ENCODE data around the gene ABCA13. TPM values are rescaled to one million over a fixed set of nuclear protein-coding genes. Genes with fewer than 3 reads are reported as not detected.

Gene ABCA13
- total RNA-seq, 2 donors from 2014 or later = 1.7 to 2.5 TPM

DNA sequence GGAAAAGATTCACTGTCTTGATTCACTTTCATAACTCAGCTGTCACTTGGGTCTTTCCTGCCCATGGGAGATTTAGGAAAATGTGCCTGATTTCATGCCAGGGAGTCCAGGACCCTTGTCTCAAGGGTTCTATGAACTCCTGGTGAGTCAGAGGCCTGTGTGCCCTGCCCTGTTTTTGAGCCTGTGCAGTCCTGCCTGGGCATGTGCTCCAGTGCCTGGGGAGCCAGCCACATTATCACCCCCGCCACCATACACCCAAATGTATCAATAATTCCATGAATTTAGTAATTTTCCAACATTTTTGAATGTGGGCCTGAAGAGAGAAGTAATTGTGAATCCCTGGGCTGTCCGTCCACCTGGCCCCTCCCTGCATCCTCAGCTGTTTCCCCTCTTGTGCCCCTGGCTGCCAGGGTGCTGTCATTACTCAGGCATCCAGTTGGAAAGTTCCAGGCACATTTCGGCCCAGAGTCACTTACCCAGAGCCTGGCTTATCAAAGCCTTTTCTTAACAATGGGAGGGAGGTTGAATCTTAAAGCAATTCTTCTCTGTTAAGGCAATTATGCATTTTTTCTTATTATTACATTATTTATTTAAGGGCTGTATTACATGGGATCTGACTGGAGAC lies 465.2 kb downstream of the ABCA13 start:
- H3K36me3 ChIP-seq = no peaks in the 10 kb centered on the region
- TF ChIP-seq, protein P1, sequence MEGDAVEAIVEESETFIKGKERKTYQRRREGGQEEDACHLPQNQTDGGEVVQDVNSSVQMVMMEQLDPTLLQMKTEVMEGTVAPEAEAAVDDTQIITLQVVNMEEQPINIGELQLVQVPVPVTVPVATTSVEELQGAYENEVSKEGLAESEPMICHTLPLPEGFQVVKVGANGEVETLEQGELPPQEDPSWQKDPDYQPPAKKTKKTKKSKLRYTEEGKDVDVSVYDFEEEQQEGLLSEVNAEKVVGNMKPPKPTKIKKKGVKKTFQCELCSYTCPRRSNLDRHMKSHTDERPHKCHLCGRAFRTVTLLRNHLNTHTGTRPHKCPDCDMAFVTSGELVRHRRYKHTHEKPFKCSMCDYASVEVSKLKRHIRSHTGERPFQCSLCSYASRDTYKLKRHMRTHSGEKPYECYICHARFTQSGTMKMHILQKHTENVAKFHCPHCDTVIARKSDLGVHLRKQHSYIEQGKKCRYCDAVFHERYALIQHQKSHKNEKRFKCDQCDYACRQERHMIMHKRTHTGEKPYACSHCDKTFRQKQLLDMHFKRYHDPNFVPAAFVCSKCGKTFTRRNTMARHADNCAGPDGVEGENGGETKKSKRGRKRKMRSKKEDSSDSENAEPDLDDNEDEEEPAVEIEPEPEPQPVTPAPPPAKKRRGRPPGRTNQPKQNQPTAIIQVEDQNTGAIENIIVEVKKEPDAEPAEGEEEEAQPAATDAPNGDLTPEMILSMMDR (IDR thresholded peaks at IDR 0.05) = no peak
- no peaks in the 10 kb centered on the region for H3K27me3 ChIP-seq
- DNase-seq = no peak
- H3K4me1 ChIP-seq = no peaks in the 10 kb centered on the region
- no peak overlapping the region for H3K4me3 ChIP-seq
- H3K9ac ChIP-seq (ENCODE audit: low read depth in 2 of 2, low read length in 2 of 2) = no peak overlapping the region
- intact Hi-C loops (cut with DNase I) = no loop called here
- no peak overlapping the region for H3K27ac ChIP-seq
- H3K9me3 ChIP-seq = no peaks in the 10 kb centered on the region

DNA sequence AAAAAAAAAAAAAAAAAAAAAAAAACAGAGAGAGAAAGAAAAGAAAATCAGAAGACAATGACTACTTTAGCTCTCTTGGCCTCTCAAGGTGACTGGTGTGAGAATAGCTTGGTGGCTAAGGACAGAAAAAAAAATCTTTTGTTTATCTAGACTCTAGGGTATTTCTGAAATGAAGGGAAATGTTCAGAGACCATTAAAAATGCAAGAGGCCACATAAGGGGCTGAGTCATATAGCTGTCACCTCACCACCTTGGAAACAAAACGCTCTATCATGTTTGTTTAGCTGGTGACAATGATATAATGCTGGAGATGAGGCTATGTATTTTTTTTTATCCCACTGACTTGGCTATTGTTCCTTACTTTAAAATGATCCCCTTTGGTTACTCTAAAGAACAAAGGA lies 466.1 kb downstream of the ABCA13 start:
- TF ChIP-seq, protein P1 (IDR thresholded peaks at IDR 0.05) = no peak
- intact Hi-C loops (cut with DNase I) = no loop called here
- DNase-seq = no peak
- Histone ChIP-seq H3K36me3 (no peaks in the 10 kb centered on the region), H3K27ac (no peak overlapping the region), H3K9ac (ENCODE audit: low read depth in 2 of 2, low read length in 2 of 2) (no peak overlapping the region), H3K27me3 (no peaks in the 10 kb centered on the region), H3K4me1 (no peaks in the 10 kb centered on the region), H3K9me3 (no peaks in the 10 kb centered on the region), H3K4me3 (no peak overlapping the region)

GRCh38 chr7:48638041-48638440 lies 466.8 kb downstream of the ABCA13 start:
- DNase-seq = no peak
- intact Hi-C loops (cut with DNase I) = no loop called here
- TF ChIP-seq, protein P1 (IDR thresholded peaks at IDR 0.05) = no peak

DNA sequence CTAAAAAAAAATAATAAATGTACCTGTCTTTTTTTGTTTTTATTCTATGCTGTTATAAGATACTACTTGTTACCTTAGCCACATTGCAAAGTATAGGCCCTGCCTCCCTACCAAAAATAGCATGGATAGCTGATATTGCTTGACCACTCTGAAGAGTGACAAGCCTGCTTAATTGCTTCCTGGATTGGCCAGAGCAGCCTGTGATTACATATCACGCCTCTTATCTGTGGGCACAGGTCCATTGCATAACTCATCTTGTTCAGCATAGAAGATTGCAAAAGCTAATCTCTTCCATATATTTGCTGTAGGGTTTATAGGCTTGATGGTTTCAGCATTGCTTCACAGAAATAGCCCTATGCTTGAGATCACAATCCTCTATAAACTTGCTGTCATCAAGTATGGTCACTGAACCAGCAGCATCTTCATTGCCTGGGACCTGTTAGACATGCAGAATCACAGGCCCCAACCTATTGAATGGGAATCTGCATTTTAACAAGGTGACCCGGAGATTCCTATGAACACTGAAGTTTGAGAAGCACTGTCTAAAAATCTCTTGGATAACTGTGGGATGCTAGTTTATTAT lies 472.3 kb downstream of the ABCA13 start:
- H3K4me3 ChIP-seq = no peak overlapping the region
- H3K27me3 ChIP-seq = no peaks in the 10 kb centered on the region
- DNase-seq = no peak
- no peaks in the 10 kb centered on the region for H3K36me3 ChIP-seq
- TF ChIP-seq, protein P1 (IDR thresholded peaks at IDR 0.05) = no peak
- H3K27ac ChIP-seq = no peak overlapping the region
- intact Hi-C loops (cut with DNase I) = no loop called here
- H3K9ac ChIP-seq (ENCODE audit: low read depth in 2 of 2, low read length in 2 of 2) = no peak overlapping the region
- H3K4me1 ChIP-seq = no peaks in the 10 kb centered on the region
- no peaks in the 10 kb centered on the region for H3K9me3 ChIP-seq

More at GRCh38 chr7:48638041-48638440, 466.8 kb downstream of the ABCA13 start:
- no peaks in the 10 kb centered on the region for H3K4me1 ChIP-seq
- H3K4me3 ChIP-seq = no peak overlapping the region
- H3K9ac ChIP-seq (ENCODE audit: low read depth in 2 of 2, low read length in 2 of 2) = no peak overlapping the region
- no peaks in the 10 kb centered on the region for H3K9me3 ChIP-seq
- H3K27ac ChIP-seq = no peak overlapping the region
- H3K27me3 ChIP-seq = no peaks in the 10 kb centered on the region
- H3K36me3 ChIP-seq = no peaks in the 10 kb centered on the region

- Histone ChIP-seq H3K36me3 (no peaks in the 10 kb centered on the region), H3K27me3 (no peaks in the 10 kb centered on the region), H3K4me3 (no peak overlapping the region), H3K4me1 (no peaks in the 10 kb centered on the region), H3K27ac (no peak overlapping the region), H3K9me3 (no peaks in the 10 kb centered on the region), H3K9ac (ENCODE audit: low read depth in 2 of 2, low read length in 2 of 2) (no peak overlapping the region)
- intact Hi-C loops (cut with DNase I) = no loop called here
- DNase-seq = no peak
- TF ChIP-seq, protein P1 (IDR thresholded peaks at IDR 0.05) = no peak
Measured at GRCh38 chr7:48658138-48658537, 486.9 kb downstream of the ABCA13 start.
